B cell (primary cell): ENCODE measurements around the gene XPO1. TPM values are rescaled to one million over a fixed set of nuclear protein-coding genes. Genes with fewer than 3 reads are reported as not detected.

Experiments used
- ATAC-seq: fragments of 200-7000 bp; cut with Tn5 transposase; one replicate; pipeline ENCODE4 v1.10.0; 2021; ENCODE audit warnings: low read depth, mild to moderate bottlenecking, moderate number of reproducible peaks, moderate library complexity
- CTCF ChIA-PET: fragments of 350-600 bp; sonication (Branson Sonifier 250); formaldehyde crosslinking; loops from one replicate; lab custom pipeline; 2021; ENCODE audit warnings: antibody characterized with exemption, inconsistent platforms; lab: Charles Lee
- POLR2A ChIA-PET: fragments of 350-600 bp; sonication (Branson Sonifier 250); formaldehyde crosslinking; loops from one replicate; lab custom pipeline; 2021; ENCODE audit warnings: antibody characterized with exemption; lab: Charles Lee
- DNase-seq: peaks from one replicate; pipeline ENCODE4 v3.0.0; 2013
- H2AFZ ChIP-seq: 2 replicates; pipeline ENCODE4 v1.6.1; 2012; ENCODE audit warnings: mild to moderate bottlenecking, low read depth, low read length; ENCODE audit not compliant: insufficient read depth, poor library complexity, severe bottlenecking
- H3K27ac ChIP-seq, 2 donors: 1 replicate in 1 of 2; 2 replicates in 1 of 2; pipeline ENCODE4 v1.5.1; 2012 to 2013; ENCODE audit warnings: low read length in 2 of 2, mild to moderate bottlenecking in 2 of 2, moderate library complexity in 1 of 2
- H3K27me3 ChIP-seq, 4 experiments: fragments of 200-600 bp in 1 of 4; sonication (generic) in 1 of 4; replicated peaks in 1 of 4; 1 replicate in 2 of 4; 2 replicates in 2 of 4; pipeline versions ENCODE4 v1.6.1 to v1.7.0; 2013 to 2016; ENCODE audit warnings: low read length in 3 of 4, mild to moderate bottlenecking in 2 of 4, mixed read lengths in 1 of 4, moderate library complexity in 1 of 4; ENCODE audit not compliant: insufficient read depth in 4 of 4, control insufficient read depth in 3 of 4; ENCODE audit errors: control extremely low read depth in 1 of 4
- H3K36me3 ChIP-seq, 2 experiments: replicated peaks in 1 of 2; 1 replicate in 1 of 2; 2 replicates in 1 of 2; pipeline versions ENCODE4 v1.6.1 to v1.7.1; 2013; ENCODE audit warnings: low read length in 1 of 2; ENCODE audit not compliant: insufficient read depth in 2 of 2, control insufficient read depth in 1 of 2; ENCODE audit errors: control extremely low read depth in 1 of 2, extremely low read depth in 1 of 2
- H3K4me1 ChIP-seq, 2 donors: fragments of 200-600 bp in 1 of 2; sonication (generic) in 1 of 2; 1 replicate in 1 of 2; 2 replicates in 1 of 2; pipeline versions ENCODE4 v1.5.1 to v1.6.1; 2013 to 2017; ENCODE audit warnings: low read length in 2 of 2; ENCODE audit not compliant: control insufficient read depth in 2 of 2, insufficient read depth in 2 of 2
- H3K4me2 ChIP-seq: replicated peaks from 2 replicates; pipeline ENCODE3; 2012; ENCODE audit warnings: mild to moderate bottlenecking, low read depth, low read length; ENCODE audit not compliant: poor library complexity, severe bottlenecking
- H3K4me3 ChIP-seq, 5 experiments: fragments of 200-600 bp in 1 of 5; sonication (generic) in 1 of 5; 1 replicate in 3 of 5; 2 replicates in 2 of 5; pipeline versions ENCODE4 v1.5.1 to v1.7.0; 2011 to 2016; ENCODE audit warnings: low read length in 4 of 5, mild to moderate bottlenecking in 4 of 5, low read depth in 2 of 5, control low read depth in 1 of 5, moderate library complexity in 1 of 5; ENCODE audit not compliant: insufficient read depth in 1 of 5; ENCODE audit errors: control extremely low read depth in 1 of 5, extremely low read depth in 1 of 5
- H3K79me2 ChIP-seq: fragments of 200-600 bp; sonication (generic); one replicate; pipeline ENCODE4 v1.6.0; 2016; ENCODE audit warnings: low read length; ENCODE audit not compliant: control insufficient read depth, insufficient read depth
- H3K9ac ChIP-seq: fragments of 200-600 bp; sonication (generic); 2 replicates; pipeline ENCODE4 v1.6.1; 2017; ENCODE audit warnings: mild to moderate bottlenecking, low read length, moderate library complexity
- H3K9me3 ChIP-seq, 3 donors: one replicate each; pipeline versions ENCODE4 v1.6.1 to v1.7.1; 2013; ENCODE audit warnings: low read length in 2 of 3; ENCODE audit not compliant: control insufficient read depth in 2 of 3, insufficient read depth in 1 of 3; ENCODE audit errors: control extremely low read depth in 1 of 3
- H4K20me1 ChIP-seq: 2 replicates; pipeline ENCODE4 v1.6.0; 2012; ENCODE audit warnings: mild to moderate bottlenecking, low read length; ENCODE audit not compliant: insufficient read depth, control insufficient read depth, poor library complexity, severe bottlenecking
- H3K27ac Mint-ChIP-seq: one replicate; pipeline ENCODE4 v1.8.0; 2021; ENCODE audit warnings: mixed read lengths
- H3K27me3 Mint-ChIP-seq: one replicate; pipeline ENCODE4 v1.8.0; 2021; ENCODE audit warnings: mixed read lengths
- H3K4me1 Mint-ChIP-seq: one replicate; pipeline ENCODE4 v1.8.0; 2021; ENCODE audit warnings: mixed read lengths
- H3K4me3 Mint-ChIP-seq: one replicate; pipeline ENCODE4 v1.8.0; 2021; ENCODE audit warnings: mixed read lengths
- H3K9me3 Mint-ChIP-seq: one replicate; pipeline ENCODE4 v1.8.0; 2022; ENCODE audit warnings: mixed read lengths; ENCODE audit not compliant: insufficient read depth
- EZH2 ChIP-seq: IDR thresholded peaks from 2 replicates; pipeline ENCODE4 v1.6.1; 2012; ENCODE audit warnings: borderline replicate concordance, low read depth, mild to moderate bottlenecking, moderate library complexity, low read length; ENCODE audit not compliant: insufficient read depth, poor library complexity, severe bottlenecking
- WGBS: methylation state at CpG from one replicate; pipeline ENCODE4 v1.1.5; 2013; ENCODE audit warnings: missing lambda C conversion rate; ENCODE audit not compliant: insufficient coverage; 5-methylcytosine and 5-hydroxymethylcytosine counted together
- intact Hi-C: fragments of 100-400 bp; cut with micrococcal nuclease; formaldehyde crosslinking; loops from one replicate; pipeline ENCODE4 v1.10.0; 2022
- polyA plus RNA-seq: library from polyadenylated mRNA; depleted of rRNA; stranded (reverse); fragments of >200 nt; gene quantifications from 2 replicates; pipeline ENCODE4 v1.2.3, GENCODE V29; 2012
- total RNA-seq, 2 donors: library from RNA; stranded (reverse); fragments of 120-200 nt in 1 of 2; gene quantifications; 1 replicate in 1 of 2; 2 replicates in 1 of 2; pipeline versions ENCODE4 v1.2.3 to v1.2.4, GENCODE V29; 2013 to 2022
- TF ChIP-seq, protein P1 (sequence below): fragments of 200-600 bp; IDR thresholded peaks from one replicate; pipeline ENCODE4 v1.8.0; 2022; ENCODE audit warnings: antibody characterized with exemption, mild to moderate bottlenecking

XPO1 gene
- total and polyA plus RNA-seq, 2 donors (not counting 1 experiment from before 2014, with no cell fraction given): 43.8 to 208 TPM

GRCh38 chr2:61557381-61557780 lies 19.2 kb upstream of the XPO1 start:
- Mint-ChIP-seq H3K9me3 (no peaks in the 10 kb centered on the region), H3K27me3 (peaks cover 8% of the 10 kb centered on the region), H3K4me1 (no peaks in the 10 kb centered on the region), H3K4me3 (no peak overlapping the region), H3K27ac (no peak overlapping the region)
- H3K4me2 ChIP-seq: no peak overlapping the region
- H3K27me3 ChIP-seq: no peaks in the 10 kb centered on the region
- ATAC-seq: no peak
- no peaks in the 10 kb centered on the region for H4K20me1 ChIP-seq
- H3K4me1 ChIP-seq: no peaks in the 10 kb centered on the region
- H2AFZ ChIP-seq: no peak overlapping the region
- POLR2A ChIA-PET: no interaction called here
- H3K9me3 ChIP-seq: no peaks in the 10 kb centered on the region
- no peaks in the 10 kb centered on the region for H3K36me3 ChIP-seq
- WGBS: no CpG with 5 or more reads among the region's 6 CpGs
- no peak overlapping the region for H3K9ac ChIP-seq
- no peak for DNase-seq
- CTCF ChIA-PET: no interaction called here
- no peaks in the 10 kb centered on the region for H3K79me2 ChIP-seq
- H3K4me3 ChIP-seq: no peak overlapping the region
- H3K27ac ChIP-seq: no peak overlapping the region
- intact Hi-C loops: no loop called here
- TF ChIP-seq, protein P1, sequence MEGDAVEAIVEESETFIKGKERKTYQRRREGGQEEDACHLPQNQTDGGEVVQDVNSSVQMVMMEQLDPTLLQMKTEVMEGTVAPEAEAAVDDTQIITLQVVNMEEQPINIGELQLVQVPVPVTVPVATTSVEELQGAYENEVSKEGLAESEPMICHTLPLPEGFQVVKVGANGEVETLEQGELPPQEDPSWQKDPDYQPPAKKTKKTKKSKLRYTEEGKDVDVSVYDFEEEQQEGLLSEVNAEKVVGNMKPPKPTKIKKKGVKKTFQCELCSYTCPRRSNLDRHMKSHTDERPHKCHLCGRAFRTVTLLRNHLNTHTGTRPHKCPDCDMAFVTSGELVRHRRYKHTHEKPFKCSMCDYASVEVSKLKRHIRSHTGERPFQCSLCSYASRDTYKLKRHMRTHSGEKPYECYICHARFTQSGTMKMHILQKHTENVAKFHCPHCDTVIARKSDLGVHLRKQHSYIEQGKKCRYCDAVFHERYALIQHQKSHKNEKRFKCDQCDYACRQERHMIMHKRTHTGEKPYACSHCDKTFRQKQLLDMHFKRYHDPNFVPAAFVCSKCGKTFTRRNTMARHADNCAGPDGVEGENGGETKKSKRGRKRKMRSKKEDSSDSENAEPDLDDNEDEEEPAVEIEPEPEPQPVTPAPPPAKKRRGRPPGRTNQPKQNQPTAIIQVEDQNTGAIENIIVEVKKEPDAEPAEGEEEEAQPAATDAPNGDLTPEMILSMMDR: no peak
- no peak for TF ChIP-seq EZH2

DNA sequence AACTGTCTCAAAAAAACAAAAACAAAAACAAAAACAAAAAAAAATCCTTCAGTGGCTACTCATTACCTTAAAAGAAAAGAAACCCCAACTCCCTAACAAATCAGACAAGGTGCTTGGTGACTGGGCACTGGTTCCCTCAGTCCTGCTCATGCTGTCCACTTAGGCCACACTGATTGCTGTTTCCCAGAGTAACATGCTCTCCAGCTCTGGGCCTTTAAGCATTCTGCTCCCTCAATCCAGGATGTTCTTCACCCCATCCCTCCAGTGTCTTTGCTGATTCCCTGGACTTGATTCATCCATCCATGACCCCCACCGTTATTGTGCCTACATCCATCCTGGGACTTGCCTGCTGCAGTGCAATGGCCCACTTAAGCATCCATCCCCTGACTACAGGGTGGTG lies 16.4 kb upstream of the XPO1 start:
- H3K9me3 Mint-ChIP-seq: no peaks in the 10 kb centered on the region
- no peak for DNase-seq
- H2AFZ ChIP-seq: no peak overlapping the region
- H3K4me3 ChIP-seq: no peak overlapping the region
- ChIA-PET CTCF (no interaction called here), POLR2A (no interaction called here)
- H3K36me3 ChIP-seq: no peaks in the 10 kb centered on the region
- TF ChIP-seq EZH2: no peak
- TF ChIP-seq, protein P1: no peak
- H3K4me1 ChIP-seq: no peaks in the 10 kb centered on the region
- no peak overlapping the region for H3K27ac ChIP-seq
- no peaks in the 10 kb centered on the region for H4K20me1 ChIP-seq
- peaks cover 3% of the 10 kb centered on the region for H3K27me3 Mint-ChIP-seq
- no peak overlapping the region for H3K4me2 ChIP-seq
- H3K9me3 ChIP-seq: no peaks in the 10 kb centered on the region
- H3K9ac ChIP-seq: no peak overlapping the region
- no peak for ATAC-seq
- 50% methylated on average over 1 of the region's 1 CpG for WGBS
- H3K4me3 Mint-ChIP-seq: no peak overlapping the region
- H3K79me2 ChIP-seq: no peaks in the 10 kb centered on the region
- H3K27ac Mint-ChIP-seq: no peak overlapping the region
- no peaks in the 10 kb centered on the region for H3K27me3 ChIP-seq
- intact Hi-C loops: no loop called here
- H3K4me1 Mint-ChIP-seq: no peaks in the 10 kb centered on the region
